GM18909 (cell line): ENCODE results near the gene SLC12A8.

Experiments used
- ATAC-seq: cut with Tn5 transposase; IDR thresholded peaks from one replicate; pipeline ENCODE4 v1.9.1; 2021; ENCODE audit warnings: mild to moderate bottlenecking; ENCODE audit not compliant: unreplicated experiment, poor library complexity

Gene SLC12A8

GRCh38 chr3:125189378-125190165 lies 23.0 kb downstream of the SLC12A8 start:
- ATAC-seq = no peak

DNA sequence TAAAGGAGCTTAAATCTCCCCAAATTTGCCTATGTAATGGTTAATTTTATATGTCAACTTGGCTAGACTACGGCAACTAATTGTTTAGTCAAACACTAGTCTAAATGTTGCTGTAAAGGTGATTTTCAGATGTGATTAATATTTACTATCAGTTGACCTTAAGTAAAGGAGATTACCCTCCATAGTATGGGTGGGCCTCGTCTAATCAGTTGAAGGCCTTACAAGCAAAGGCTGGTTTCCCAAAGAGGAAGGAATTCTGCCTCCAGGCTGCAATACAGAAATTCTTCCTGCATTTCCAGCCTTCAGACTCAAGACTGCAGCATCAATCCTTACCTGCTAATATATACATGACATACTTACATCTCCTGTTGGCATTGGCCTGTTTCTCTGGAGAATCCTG lies 23.6 kb downstream of the SLC12A8 start:
- no peak for ATAC-seq

- no peak for ATAC-seq
These were observed 25.0 kb downstream of the SLC12A8 start for GRCh38 chr3:125187599-125187910.

DNA sequence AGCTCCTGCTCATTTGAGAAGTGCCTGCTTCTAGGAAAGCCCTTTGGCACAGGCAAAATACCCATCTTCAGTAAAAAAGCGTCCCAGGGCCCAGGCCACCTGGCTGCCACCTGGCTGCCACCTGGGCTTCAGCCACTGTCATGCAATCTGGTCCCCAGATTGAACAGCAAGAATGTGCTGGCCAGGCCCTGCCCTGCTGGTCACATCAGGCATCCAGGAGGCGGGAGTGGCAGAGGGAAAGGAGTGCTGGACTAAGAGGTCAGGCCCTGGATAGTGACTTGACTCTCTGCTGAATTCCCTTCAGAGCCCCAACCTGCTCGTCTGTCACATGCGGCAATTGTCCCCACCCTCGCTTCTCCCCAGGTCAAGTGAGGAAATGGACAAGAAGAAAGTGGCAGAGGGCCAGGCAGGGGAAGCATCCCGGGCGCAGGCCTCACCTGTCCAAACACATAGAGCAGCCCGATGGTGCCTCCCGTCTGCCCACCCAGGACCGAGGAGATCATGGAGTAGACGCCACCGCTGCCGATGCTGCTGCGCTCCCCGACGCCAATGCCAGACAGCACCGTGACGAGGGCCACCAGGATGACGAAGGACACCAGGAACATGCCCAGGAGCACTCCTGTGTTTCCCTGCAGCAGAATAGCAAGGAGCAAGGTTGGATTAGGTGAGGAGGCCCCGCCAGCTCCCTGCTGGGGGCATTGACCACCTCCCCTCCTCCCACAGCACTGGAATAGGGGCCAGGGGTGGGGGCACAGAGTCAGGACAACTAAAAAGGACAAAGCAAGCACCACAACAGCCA lies 25.5 kb downstream of the SLC12A8 start:
- no peak for ATAC-seq

DNA sequence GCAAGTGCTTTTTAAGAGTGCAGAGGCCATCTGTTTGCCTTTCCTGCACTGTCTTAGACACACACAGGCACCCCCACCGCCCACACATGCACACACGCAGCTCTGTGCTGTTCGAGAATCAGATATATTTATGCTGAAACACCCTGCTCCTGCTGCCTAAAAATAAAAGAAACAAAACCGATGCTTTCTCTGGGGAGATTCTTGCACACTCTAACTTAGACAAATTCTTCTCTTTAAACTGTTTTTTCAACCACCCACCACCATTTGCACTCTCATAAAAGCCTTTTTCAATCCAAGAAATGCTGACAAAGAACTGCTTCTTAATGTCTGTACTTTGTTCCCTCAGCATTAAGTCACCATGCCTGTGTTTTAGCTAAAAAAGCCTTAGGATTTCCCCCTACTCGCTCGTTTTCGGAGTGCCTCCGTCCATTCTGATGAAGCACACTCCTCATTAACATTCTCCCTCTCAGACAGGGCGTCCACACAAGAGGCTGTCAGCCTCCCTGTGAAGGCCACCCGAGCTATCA lies 26.2 kb downstream of the SLC12A8 start:
- peak; percentile 74 for ATAC-seq

- ATAC-seq = peak; percentile 29
These were observed 26.7 kb downstream of the SLC12A8 start for GRCh38 chr3:125185805-125186204.

DNA sequence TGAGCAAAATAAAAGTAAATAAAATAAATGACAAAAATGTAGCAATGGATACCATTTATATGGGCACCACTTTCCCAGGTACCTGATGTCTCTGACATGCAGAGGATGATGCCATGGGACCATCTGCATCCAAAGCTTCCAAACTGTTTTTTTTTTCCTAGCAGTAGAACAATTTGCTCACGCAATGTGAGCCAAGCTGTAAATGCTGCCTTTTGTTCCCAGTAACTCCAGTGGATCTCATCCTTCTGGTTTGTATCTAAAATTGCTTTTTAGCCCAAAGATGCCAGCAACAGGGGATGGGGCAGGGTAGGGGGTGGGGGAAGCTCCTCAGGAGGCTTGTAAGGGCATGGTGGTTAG lies 32.7 kb downstream of the SLC12A8 start:
- ATAC-seq = no peak

- no peak for ATAC-seq
These were observed 33.2 kb downstream of the SLC12A8 start for GRCh38 chr3:125179143-125179883.

DNA sequence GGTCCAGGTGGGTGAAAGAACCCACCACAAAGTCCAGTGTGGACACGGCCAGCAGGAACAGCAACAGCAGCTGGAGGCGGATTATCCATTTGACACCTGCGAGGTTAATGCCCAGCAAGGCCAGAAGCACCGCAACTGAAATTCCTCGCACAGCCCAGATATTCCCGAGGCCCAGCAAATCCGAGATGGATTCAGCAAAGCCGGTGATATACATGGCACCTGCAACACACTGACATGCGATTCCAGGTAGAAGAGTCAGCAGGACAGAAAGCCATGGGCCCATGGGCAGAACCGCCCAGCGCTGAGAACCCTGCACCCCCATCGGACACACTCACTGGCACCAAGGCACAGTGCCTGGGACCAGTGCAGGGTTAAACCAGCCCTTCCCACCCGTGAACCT lies 34.8 kb downstream of the SLC12A8 start:
- ATAC-seq = no peak

- no peak for ATAC-seq
These were observed 37.1 kb downstream of the SLC12A8 start for GRCh38 chr3:125175295-125176078.

DNA sequence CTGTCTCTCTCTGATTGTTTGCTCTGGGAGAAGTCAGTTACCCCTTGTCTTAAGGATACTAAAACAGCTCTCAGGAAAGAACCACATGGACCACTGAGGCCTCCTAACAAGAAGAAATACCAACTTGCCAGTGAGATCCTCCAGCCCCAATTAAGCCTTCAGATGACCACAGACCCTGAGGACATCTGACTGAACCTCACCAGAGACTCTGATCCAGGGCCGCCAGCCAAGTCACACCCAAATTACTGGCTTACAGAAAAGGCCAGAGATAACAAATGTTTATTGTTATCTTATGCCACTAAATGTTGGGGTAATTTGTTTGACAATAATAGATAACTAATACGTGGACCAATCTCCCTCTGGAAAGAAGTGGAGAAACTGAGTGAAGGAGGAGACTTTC lies 40.2 kb downstream of the SLC12A8 start:
- no peak for ATAC-seq

GRCh38 chr3:125168711-125169393 lies 43.7 kb downstream of the SLC12A8 start:
- no peak for ATAC-seq

DNA sequence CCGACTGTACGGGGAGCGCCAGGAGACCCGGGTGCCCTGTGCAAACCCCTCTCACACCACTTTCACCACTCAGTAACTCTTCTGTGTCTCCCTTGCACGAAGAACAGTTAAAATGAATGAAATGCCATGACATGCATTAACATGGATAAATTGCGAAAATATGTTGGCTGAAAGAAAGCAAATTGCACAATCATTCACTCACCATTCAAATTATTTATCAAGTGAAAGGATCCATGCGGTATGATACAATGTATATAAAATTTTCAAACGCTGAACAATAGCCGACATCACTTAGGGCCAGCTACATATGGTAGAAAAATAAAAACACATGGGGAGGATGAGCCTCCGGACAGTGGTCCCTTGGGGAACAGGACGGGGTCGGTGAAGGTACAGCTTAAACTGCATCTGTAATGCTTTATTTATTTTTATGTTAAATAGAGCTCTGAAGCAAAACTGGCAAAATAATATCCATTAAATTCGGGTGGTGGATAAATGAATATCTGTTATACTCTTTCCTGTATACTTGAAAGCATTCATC lies 45.9 kb downstream of the SLC12A8 start:
- ATAC-seq = no peak

DNA sequence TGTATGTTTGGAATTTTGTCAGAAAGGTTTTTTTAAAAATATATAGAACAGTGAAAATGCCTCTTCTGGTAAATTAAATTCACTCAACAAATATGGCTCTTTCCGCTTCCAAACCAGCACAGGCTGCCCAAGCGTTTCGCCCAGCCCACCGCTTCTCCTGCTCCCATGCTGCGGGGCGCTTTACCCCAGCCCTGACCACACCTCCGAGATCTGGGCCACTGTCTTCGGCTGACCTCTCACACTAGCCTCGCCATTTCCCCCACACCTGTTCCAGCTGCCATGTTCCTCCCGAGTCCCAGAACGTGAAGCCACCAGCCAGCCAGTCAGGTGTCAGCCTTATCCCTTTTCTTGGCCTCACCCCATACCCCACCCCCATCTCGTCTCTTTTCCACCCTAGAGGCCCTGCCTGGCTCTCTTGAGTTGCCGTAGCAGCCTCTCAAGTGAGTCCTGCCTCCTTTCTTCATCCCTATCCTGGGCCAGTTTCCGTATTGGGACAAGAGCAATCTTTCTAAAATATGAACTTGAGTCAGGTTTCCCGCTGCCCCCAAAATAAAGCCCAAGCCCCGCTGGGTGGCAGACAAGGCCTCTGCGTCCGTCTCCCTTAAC lies 46.5 kb downstream of the SLC12A8 start:
- no peak for ATAC-seq

- ATAC-seq = no peak
These were observed 47.2 kb downstream of the SLC12A8 start for GRCh38 chr3:125165189-125165947.

DNA sequence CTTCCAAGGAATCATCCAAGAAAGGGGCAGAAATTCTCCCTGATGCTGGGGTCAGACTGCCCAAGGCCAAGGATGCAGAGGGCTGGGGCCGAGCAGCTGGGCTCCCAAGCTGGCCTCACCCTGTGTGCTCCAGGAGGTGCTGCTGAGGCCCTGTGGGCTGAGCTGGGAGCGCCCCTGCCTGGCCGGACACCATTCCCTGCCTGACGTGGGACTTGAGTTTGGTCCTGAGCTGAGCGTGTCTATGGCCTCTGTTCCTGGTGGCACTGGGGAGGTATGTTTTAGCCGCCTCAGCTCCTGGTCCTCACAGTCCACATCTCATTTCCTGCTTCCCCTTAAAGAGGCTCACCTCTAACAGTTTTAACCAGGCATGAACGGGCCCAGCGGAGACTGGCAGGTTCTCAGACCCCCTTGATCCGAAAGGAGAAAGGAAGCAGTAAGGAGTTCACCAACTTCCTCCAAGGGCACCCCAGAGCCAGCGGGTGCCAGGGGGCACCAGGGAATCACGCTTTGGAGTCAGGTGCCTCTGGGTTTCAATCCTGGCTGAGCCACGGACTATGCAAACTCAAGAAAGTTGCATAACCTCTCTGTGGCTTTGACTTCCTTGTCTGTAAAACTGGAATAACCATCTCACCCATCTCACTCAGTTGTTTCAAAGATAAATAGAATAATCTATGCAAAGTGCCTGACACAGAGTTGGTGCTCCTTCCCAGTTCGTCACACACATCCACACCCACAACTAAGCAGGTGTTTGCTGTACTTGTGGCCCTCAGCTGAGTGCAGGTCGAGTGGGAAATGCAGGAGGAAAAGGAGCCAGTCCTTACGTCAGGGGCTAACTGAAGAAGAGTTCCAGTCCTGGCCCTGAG lies 48.6 kb downstream of the SLC12A8 start:
- no peak for ATAC-seq

DNA sequence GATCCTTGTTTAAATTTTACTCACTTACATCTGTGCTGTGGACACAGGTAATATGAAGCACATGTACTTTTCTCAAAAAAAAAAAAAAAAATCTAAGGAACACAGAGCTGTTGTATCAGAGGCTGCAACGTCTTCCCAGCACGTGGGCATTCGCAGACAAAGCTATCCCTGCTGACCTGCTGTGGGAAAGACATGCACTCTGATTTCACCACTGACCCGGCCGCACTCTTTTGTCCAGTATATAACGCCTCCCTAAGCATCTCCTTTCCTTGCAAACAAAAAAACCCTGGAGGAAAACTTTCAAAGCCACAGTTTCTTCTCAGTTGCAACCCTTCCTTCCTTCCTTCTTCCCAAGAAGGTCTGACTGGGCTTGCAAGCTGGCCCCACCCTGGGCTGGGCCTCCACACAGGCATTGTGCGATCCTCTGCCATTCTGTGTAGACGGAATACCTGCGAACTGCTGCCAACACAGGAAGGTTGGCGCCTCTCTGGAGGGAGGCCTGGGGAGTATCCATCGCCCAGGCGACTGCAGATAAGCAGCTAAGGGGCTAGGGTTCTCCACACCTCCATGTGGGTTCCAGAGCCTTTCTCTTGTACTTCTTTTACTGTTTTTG lies 50.8 kb downstream of the SLC12A8 start:
- ATAC-seq = no peak
